Adrenal gland (tissue), 12 donors: Measurements from ENCODE around the gene IRF2BP2. TPM values are rescaled to one million over a fixed set of nuclear protein-coding genes. Genes with fewer than 3 reads are reported as not detected.

Experiments used
- DNase-seq, 7 donors: peaks; one replicate each; pipeline ENCODE4 v3.0.0-alpha.2; 2019 to 2020
- H3K27ac ChIP-seq, 5 donors: fragments of 200-600 bp; sonication (generic) in 4 of 5; 1 replicate in 3 of 5; 2 replicates in 2 of 5; pipeline versions ENCODE4 v1.5.1 to v1.8.0; 2016 to 2020; ENCODE audit warnings: mild to moderate bottlenecking in 1 of 5
- H3K27me3 ChIP-seq: fragments of 200-600 bp; 2 replicates; pipeline ENCODE4 v1.8.0; 2021
- H3K36me3 ChIP-seq, 2 donors: fragments of 200-600 bp; replicated peaks in 1 of 2; 1 replicate in 1 of 2; 2 replicates in 1 of 2; pipeline versions ENCODE4 v1.5.1 to v1.8.0; 2018 to 2022
- H3K4me1 ChIP-seq, 2 donors: fragments of 200-600 bp; replicated peaks in 1 of 2; 1 replicate in 1 of 2; 2 replicates in 1 of 2; pipeline versions ENCODE4 v1.5.1 to v1.8.0; 2018 to 2021
- H3K4me3 ChIP-seq, 4 donors: fragments of 200-600 bp; sonication (generic) in 3 of 4; one replicate each; pipeline ENCODE4 v1.5.1; 2016 to 2018
- H3K9me3 ChIP-seq, 3 donors: fragments of 200-600 bp; sonication (generic) in 1 of 3; replicated peaks in 1 of 3; 1 replicate in 2 of 3; 2 replicates in 1 of 3; pipeline versions ENCODE4 v1.5.1 to v1.8.0; 2016 to 2021
- CTCF ChIP-seq, 6 experiments: fragments of 450-650 bp in 4 of 6; fragments of 200-600 bp in 2 of 6; sonication (generic) in 1 of 6; IDR thresholded peaks; 1 replicate in 5 of 6; 2 replicates in 1 of 6; pipeline versions ENCODE4 v1.5.1 to v1.8.0; 2016 to 2021; ENCODE audit warnings: antibody characterized with exemption in 6 of 6, mild to moderate bottlenecking in 2 of 6, moderate library complexity in 1 of 6
- POLR2A ChIP-seq, 2 donors: fragments of 450-650 bp; IDR thresholded peaks; one replicate each; pipeline ENCODE4 v1.6.1; 2017; ENCODE audit warnings: antibody characterized with exemption in 2 of 2, mild to moderate bottlenecking in 2 of 2, moderate library complexity in 1 of 2
- WGBS, 4 donors: extraction: QIAGEN DNeasy Blood & Tissue Kit in 2 of 4; methylation state at CpG; one replicate each; pipeline versions ENCODE4 v1.1.5 to v1.1.7; 2013 to 2017; 5-methylcytosine and 5-hydroxymethylcytosine counted together
- intact Hi-C, 2 donors: fragments of 100-400 bp; cut with DNase I; formaldehyde crosslinking; loops; one replicate each; pipeline versions ENCODE4 v1.14.1 to v1.15.0; 2022 to 2023
- polyA plus RNA-seq, 3 donors: library from polyadenylated mRNA; stranded (reverse); fragments of 200-250 nt in 2 of 3; fragments of 350-450 nt in 1 of 3; fragmentation: Illumina TruSeq in 1 of 3; extraction: RNeasy Lipid Tissue Mini Kit (QIAGEN cat#74804) in 1 of 3; gene quantifications; one replicate each; pipeline ENCODE4 v1.2.3, GENCODE V29; 2013 to 2014
- total RNA-seq, 9 donors: library from RNA; depleted of rRNA in 4 of 9; stranded (reverse); fragments of >200 nt in 4 of 9; fragments of 120-200 nt in 1 of 9; fragmentation: NEBNext Ultra II Directional in 1 of 9; extraction: Animal tissue kit (Norgen Biotek cat#: 25700) in 1 of 9; gene quantifications; one replicate each; pipeline versions ENCODE4 v1.1.0 to v1.2.4, GENCODE V29; 2013 to 2023
- donor health status: healthy with polysubstance abuse.
- donor health status: Bipolar disorder and iron deficiency.
- donor health status: DM: yes; HTN: yes; CAD: no.
- donor health status: DM: no; HTN: no; CAD: no.
- donor health status: DM: no; HTN: no; CAD: no.
- donor health status: DM: yes; HTN: yes; CAD: no.

Gene IRF2BP2
- total and polyA plus RNA-seq, 12 donors, result 37.5 to 182 (median 84.4) TPM

- TF ChIP-seq POLR2A (IDR thresholded peaks at IDR 0.05) (no peak), CTCF (IDR thresholded peaks at IDR 0.05) (no peak)
- intact Hi-C loops, result no loop called here
- 86 to 95% (median 94%) methylated on average over 3 of the region's 3 CpGs for WGBS, 4 donors
These were observed 44.2 kb upstream of the IRF2BP2 start for GRCh38 chr1:234654002-234654733.

DNA sequence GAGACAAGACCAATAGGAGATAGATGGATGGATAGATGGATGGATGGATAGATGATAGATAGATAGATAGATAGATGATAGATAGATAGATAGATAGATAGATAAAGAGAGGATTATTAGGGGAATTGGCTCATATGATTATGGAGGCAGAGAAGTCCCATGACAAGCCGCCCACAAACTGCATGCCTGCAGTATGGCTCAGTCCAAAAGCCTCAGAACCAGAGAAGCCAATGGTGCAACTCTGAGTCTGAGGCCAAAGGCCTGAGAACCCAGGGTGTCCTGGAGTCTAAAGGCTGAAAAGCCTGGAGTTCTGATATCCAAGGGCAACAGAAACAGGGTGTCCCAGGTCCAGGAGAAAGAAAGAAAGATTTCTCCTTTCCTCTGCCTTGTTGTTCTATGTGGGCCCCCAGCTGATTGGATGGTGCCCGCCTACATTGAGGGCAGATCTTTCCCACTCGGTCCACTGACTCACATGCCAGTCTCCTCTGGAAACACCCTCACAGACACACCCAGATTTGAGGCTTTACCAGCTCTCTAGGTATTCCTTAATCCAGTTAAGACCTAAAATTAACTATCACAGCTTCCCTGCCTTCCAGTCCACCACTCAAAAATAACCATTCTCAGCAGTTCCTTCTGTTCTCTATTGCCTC lies 39.6 kb upstream of the IRF2BP2 start:
- no peak for DNase-seq
- H3K4me1 ChIP-seq, result no peaks in the 10 kb centered on the region
- no peaks in the 10 kb centered on the region for H3K27me3 ChIP-seq
- no peaks in the 10 kb centered on the region for H3K36me3 ChIP-seq
- intact Hi-C loops, result no loop called here
- 79 to 94% (median 87%) methylated on average over 3 of the region's 3 CpGs for WGBS, 4 donors
- H3K27ac ChIP-seq, result no peak overlapping the region
- TF ChIP-seq POLR2A (IDR thresholded peaks at IDR 0.05) (no peak), CTCF (IDR thresholded peaks at IDR 0.05) (no peak)
- H3K9me3 ChIP-seq, result no peaks in the 10 kb centered on the region
- no peak overlapping the region for H3K4me3 ChIP-seq

More at GRCh38 chr1:234654002-234654733, 44.2 kb upstream of the IRF2BP2 start:
- no peak for DNase-seq
- Histone ChIP-seq H3K27ac (no peak overlapping the region), H3K4me3 (no peak overlapping the region), H3K4me1 (peaks cover 0 to 14% of the 10 kb centered on the region in 2 donors), H3K9me3 (no peaks in the 10 kb centered on the region), H3K27me3 (no peaks in the 10 kb centered on the region), H3K36me3 (no peaks in the 10 kb centered on the region)

GRCh38 chr1:234647758-234648157 lies 37.8 kb upstream of the IRF2BP2 start:
- Histone ChIP-seq H3K36me3 (no peaks in the 10 kb centered on the region), H3K4me1 (no peaks in the 10 kb centered on the region), H3K9me3 (no peaks in the 10 kb centered on the region), H3K27me3 (no peaks in the 10 kb centered on the region), H3K27ac (no peak overlapping the region), H3K4me3 (no peak overlapping the region)
- DNase-seq, result no peak
- TF ChIP-seq POLR2A (IDR thresholded peaks at IDR 0.05) (no peak), CTCF (IDR thresholded peaks at IDR 0.05) (no peak)
- WGBS, 4 donors, result 82 to 94% (median 86%) methylated on average over 1 to 2 of the region's 2 CpGs
- intact Hi-C loops, result no loop called here

GRCh38 chr1:234647245-234647644 lies 37.3 kb upstream of the IRF2BP2 start:
- intact Hi-C loops, result no loop called here
- no peak for TF ChIP-seq CTCF (IDR thresholded peaks at IDR 0.05)
- Histone ChIP-seq H3K4me1 (no peaks in the 10 kb centered on the region), H3K27ac (no peak overlapping the region), H3K9me3 (no peaks in the 10 kb centered on the region), H3K27me3 (no peaks in the 10 kb centered on the region), H3K4me3 (no peak overlapping the region), H3K36me3 (no peaks in the 10 kb centered on the region)
- DNase-seq, result peak in 1 of 7 donors; percentile 73
- WGBS, 4 donors, result 80 to 95% (median 90%) methylated on average over 3 of the region's 3 CpGs
